ENCODE data around the gene RCOR1.
A peak's percentile ranks its signal among the peaks of the same experiment; 100 is the strongest.
"Not testable (repeated sequence)": the region's sequence is repeated elsewhere in the genome, so short reads cannot be mapped to it uniquely, and the experiment has no call there.

The RCOR1 gene

DNA sequence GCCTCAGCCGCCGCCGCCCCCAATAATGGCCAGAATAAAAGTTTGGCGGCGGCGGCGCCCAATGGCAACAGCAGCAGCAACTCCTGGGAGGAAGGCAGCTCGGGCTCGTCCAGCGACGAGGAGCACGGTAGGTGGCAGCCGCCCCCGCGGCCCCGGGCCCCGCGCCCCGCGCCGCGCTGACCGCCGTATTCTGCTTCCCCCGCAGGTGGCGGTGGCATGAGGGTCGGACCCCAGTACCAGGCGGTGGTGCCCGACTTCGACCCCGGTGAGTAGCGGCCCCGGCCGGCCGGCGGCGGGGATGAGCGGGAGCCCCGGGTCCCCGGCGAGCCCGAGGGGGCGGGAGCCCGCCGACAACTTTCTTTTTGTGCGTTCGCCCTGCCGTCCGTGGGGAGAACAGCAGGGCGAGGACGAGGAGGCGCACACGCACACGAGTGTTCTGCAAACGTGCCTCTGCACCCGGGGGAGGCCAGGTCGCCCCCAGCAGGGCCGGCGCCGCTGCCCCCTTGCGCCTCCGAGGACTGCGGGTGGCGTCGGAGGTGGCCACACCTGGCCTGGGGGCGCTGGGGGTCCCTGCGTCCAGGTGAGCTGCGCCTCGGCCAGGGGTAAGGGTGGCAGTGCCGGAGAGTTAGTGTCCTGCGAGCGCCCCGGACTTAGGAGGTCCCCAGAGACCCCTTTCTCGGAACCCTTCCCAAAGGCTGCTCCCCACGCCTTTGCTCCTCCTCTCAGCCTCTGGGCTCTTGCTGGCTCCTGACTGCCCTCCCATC, 794 bp downstream of the RCOR1 start:
- no peak for DNase-seq (ENCODE audit: low read depth in 2 of 2)

DNA sequence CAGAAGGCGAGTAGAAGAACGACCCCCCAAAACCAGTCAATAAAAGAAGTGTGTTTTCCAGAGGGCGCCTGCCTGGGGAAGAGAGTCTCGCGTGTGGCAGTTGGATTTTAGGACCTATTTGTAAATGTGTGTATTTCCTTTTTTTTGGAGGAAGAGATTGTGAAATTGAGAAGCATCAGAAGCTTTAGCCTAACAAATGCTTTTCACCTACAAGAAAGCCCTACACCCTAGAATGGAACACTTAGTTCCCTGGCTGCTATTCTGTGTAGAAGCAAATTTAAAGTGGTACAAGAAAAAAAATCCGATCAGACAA, 1.3 kb downstream of the RCOR1 start:
- DNase-seq (ENCODE audit: low read depth in 2 of 2): no peak

DNA sequence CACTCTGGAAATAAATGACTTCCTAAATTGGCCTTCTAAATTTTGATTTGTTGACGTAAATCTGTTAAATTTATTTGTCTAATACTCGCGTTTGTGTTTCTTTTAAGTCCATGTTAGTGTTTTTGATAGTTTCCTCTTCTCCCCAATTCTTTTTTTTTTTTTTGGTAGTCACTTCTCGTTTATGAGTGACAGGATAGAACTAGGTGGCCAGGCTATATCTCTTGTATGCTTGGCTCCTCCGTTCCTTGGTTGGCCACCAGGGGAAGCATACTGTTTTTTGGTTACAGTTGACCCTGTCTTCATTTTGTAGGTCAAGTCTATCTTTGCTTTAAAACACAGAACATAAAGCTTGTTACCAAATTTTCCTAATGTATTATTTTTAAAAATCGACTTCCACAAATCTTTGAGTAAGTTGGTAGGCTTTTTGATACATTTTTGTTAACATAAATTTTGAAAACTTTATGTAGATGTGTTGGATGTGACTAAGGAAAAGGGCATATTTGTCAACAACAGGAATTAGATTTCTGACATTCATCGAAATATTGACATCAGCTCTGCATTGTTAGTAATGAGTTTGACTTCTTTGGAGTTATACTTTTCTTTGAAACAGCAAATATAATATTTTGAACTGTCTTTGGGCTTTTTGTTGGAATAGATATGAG, 2.2 kb downstream of the RCOR1 start:
- DNase-seq (ENCODE audit: low read depth in 2 of 2): no peak

DNA sequence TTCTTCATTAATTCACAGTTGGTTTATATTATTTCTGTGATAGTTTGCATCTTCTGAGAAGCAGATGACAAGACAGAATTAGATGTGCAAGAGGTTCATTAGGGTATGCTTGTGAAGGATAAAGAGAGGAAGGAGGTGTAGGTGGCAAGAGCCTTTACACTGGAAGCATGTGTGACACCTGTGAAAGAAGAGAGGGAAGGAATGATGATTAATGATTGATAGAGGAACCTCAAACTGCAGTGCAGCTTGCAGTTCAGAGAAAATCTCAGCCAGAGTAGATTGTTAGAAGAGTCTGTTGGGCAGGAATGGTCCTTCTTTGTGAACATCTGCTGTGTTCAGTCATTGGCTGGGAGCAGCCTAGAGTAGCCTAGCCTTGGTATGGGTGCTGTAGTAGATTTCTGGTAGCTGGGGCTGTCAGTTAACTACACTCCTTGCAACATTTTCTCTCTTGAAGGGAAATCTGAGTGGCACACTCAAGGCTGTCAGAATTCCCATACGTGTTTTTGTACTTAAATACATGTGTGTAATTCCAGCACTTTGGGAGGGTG, 9.0 kb downstream of the RCOR1 start:
- no peak for DNase-seq (ENCODE audit: low read depth in 2 of 2)

DNA sequence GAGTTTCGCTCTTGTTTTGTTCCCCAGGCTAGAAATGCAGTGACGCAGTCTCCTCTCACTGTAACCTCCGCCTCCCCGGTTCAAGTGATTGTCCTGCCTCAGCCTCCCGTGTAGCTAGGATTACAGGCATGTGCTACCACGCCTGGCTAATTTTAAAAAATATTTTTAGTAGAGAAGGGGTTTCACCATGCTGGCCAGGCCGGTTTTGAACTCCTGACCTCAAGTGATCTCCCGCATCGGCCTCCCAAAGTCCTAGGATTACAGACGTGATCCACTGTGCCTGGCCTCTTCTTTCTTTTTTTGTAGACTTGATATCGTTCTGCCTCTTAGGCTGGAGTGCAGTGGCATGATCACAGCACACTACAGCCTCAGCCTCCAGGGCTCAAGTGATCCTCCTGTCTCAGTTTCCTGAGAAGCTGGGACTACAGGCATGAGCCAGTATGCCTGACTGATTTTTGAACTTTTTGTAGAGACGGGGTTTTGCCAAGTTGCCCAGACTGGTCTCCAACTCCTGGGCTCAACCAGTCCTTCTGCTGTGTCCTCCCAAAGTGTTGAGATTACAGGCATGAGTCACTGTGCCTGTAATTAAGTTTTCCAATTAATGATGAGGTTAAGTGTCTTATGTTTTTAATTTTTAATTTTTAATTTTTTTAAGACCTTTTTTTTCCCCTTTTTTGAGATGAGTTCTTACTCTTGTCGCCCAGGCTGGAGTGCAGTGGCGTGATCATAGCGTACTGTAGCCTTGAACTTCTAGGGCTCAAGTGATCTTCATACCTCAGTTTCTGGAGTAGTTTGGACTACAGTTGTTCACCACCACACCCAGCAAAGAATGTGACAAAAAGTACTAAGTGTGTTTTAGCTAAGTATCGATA, 10.2 kb downstream of the RCOR1 start:
- no peak for DNase-seq (ENCODE audit: low read depth in 2 of 2)

DNA sequence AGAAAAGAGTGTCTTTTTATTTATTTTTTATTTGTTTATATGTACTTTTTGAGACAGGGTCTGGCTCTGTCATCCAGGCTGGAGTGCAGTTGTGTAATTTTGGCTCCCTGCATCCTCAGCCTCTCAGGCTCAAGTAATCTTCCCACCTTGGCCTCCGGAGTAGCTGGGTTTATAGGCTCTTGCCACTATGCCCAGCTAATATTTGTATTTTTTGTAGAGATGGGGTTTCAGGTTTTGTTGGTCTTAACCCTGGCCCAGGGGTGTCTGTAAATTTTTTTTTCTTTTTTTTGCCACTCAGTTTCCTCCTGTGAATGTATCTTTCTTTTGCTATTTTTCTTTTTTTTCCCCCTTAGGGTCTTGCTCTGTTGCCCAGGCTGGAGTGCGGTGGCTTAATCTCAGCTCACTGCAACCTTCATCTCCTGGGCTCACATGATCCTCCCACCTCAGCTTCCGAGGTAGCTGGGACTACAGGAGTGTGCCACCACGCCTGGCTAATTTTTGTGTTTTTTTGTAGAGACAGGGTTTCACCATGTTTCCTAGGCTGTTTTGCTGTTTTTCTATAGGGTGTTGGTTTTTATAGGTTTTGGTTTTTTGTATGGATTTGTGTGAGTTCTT, 11.0 kb downstream of the RCOR1 start:
- DNase-seq (ENCODE audit: low read depth in 2 of 2): no peak

DNA sequence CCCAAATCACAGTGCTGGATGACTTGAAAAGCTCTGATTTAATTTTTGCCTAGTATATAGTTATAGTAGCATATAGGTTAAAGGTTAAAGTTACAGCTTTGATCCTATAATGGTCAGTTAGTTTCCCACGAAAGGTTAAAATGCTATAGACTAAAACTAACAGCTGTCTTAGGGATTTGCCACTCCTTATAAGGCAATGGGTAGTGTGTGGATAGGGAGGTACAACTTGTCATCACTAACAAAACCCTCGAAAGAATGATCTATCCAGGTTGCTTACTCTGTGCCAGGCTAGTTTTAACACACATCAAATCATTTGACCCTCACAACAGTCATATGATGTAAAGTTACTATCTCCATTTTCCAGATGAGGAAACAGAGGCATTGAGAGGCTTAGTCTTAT, 11.7 kb downstream of the RCOR1 start:
- no peak for DNase-seq (ENCODE audit: low read depth in 2 of 2)

DNA sequence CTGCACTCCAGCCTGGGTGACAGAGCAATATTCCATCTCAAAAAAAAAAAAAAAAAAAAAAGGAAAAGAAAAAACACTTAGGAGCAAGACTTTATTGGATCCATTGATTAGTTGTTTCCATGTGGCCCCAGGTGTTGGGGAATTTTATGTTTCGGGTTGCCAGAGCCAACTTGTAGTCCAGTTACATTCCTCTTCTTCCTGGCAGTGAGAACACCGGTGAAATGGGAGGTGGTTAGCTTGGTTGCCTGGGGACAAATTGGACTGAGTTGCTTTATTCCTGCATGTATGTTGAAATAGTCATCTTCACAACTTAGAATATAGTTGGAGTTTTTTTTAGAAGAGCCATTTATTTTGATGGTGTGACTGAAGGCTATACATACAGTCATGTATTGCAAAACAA, 12.6 kb downstream of the RCOR1 start:
- DNase-seq (ENCODE audit: low read depth in 2 of 2): no peak

DNA sequence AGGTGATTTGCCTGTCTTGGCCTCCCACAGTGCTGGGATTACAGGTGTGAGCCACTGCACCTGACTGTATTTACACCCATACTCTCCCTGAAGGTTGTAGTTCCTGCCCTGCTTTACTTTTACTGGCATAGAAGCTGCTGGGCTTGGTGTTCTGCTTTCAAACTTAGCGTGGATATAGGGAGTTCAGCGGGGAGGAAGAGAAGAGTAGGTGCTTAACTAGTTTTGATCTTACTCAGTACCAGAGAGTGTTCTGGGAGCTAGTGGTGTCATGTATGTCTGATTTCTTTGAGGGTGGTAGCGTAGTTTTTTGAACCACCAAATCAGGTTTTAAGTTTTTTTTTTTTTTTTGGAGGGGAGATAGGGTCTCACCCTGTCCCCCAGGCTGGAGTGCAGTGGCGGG, 13.8 kb downstream of the RCOR1 start:
- no peak for DNase-seq (ENCODE audit: low read depth in 2 of 2)

DNA sequence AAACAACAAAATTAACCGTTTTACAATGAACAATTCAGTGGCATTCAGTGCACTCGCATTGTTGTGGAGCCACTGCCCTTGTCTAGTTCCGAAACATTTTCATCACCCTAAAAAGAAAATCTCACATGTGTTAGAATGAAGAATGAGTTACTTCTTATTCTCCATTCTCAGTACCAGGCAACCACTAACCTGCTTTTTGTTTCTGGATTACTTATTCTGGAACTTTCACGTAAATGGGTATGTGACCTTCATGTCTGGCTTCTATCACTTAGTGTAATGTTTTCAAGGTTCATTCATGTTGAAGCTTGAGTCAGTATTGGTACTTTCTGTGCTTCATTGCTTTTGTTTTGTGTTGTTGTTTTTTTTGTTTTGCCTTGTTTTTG, 15.6 kb downstream of the RCOR1 start:
- no peak for DNase-seq (ENCODE audit: low read depth in 2 of 2)

DNA sequence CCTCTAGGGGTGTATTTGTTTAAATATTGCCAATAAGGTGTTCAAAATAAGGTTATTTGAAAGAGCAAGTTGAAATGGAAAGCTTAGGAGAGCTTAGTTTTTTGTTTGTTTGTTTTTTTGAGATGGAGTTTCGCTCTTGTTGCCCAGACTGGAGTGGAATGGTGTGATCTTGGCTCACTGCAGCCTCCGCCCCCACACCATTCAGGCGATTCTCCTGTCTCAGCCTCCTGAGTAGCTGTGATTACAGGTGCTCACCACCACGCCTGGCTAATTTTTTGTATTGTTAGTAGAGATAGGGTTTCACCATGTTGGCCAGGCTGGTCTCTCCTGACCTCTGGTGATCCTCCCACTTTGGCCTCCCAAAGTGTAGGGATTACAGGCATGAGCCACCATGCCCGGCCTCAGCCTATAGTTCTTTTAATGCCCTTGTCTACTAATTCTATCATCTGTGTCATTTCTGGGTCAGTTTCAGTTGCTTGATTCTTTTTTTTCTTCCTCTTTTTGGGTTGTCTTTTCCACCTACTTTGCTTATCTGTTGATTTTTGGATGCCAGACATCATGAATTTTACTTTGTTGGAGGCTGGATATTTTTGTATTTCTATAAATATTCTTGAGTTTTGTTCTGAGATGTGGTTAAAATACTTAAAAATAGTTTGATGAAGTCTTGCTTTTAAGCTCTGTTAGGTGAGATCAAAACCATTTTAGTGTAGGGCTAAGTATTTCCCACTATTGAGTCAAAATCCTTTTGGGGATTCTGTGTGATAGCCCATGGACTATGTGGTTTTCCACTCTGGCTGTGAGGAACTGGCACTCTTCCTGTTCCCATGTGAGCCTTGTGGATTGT, 18.7 kb downstream of the RCOR1 start:
- no peak for DNase-seq (ENCODE audit: low read depth in 2 of 2)

DNA sequence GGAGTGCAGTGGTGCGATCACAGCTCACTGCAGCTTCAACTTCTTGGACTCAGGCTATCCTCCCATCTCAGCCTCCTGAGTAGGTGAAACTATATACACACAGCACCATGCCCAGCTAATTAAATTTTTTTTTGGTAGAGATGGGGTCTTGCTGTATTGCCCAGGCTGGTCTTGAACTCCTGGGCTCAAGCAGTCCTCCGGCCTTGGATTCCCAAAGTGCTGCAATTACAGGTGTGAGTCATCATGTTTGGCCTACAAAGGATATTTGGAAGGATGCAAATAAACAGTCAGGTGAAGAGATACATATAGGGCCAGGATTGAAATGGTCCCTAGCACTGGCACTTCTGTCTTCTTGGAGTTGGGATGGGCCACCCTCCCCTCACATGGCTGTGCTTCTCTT, 23.9 kb downstream of the RCOR1 start:
- no peak for DNase-seq (ENCODE audit: low read depth in 2 of 2)

DNA sequence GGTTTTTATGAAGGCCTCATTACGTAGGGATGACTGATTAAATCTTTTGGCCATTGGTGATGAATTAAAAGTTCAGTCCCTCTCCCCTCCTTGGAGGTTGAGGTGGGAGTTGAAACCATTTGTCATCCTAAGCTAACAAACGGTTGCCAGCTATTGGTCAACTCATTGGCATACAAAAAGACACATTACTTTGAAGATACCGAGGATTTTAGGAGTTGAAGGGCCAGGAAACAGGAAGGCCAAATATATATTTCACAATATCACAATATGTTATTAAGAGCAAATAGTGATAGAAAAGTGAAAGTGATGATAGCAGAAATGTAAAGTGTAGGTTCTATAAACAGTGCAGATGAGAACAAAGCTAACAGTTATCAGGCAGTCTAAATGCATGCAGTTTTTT, 24.4 kb downstream of the RCOR1 start:
- DNase-seq (ENCODE audit: low read depth in 2 of 2): no peak

DNA sequence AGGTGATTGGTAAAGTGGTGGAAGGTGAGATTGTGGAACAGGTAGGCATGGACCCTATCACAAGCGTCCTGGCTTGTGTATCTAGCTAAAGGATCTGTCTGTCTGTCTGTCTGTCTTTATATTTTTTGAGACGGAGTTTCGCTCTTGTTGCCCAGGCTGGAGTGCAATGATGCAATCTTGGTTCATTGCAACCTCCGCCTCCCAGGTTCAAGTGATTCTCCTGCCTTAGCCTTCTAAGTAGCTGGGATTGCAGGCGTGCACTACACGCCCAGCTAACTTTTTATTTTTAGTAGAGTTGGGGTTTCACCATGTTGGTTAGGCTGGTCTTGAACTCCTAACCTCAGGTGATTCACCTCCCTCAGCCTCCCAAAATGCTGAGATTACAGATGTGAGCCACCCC, 26.6 kb downstream of the RCOR1 start:
- not testable (repeated sequence) for DNase-seq (ENCODE audit: low read depth in 2 of 2)

DNA sequence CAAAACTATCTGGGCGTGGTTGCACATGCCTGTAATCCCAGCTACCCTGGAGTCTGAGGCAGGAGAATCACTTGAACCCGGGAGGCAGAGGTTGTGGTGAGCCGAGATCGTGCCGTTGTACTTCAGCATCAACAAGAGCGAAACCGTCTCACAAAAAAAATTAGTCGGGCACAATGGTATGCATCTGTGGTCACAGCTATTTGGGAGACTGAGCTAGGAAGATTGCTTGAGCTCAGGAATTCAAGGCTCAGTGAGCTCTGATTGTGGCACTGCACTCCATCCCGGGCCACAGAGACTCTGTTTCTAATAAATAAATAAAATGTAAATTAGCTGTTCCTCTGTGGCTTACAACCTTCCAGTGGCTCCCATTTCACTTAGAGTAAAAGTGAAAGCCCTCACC, 28.0 kb downstream of the RCOR1 start:
- peak; percentile 40 to 48 for DNase-seq (ENCODE audit: low read depth in 2 of 2)

DNA sequence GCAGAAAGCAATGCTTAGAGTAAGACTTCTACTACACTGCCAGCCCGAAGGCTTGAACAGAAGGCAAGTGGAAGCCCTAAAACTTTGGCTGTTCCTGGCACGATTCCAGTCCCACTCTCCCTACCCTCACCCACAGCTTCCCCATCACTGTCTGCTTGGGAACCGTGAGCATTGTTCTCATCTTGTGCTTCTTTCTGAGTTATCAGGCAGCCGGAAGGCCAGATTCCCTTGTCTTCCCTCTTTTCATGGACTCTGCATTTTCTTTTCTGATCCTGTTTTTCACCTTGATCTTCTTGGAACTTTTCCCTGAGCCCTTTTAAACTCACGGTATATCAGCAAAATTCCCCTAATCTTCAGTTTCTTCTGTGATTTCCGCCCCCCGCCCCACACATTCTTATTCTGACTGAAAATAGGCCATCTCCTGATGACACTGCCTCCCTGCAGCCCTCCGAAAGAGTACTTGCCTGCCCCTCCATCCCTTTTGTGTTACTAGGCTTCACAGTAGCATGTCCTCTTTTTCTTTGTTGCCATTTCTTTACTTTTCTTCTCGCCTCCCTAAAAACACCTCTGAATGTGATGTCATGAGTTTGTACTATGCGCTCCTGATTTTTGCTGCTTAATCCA, 29.9 kb downstream of the RCOR1 start:
- no peak for DNase-seq (ENCODE audit: low read depth in 2 of 2)

DNA sequence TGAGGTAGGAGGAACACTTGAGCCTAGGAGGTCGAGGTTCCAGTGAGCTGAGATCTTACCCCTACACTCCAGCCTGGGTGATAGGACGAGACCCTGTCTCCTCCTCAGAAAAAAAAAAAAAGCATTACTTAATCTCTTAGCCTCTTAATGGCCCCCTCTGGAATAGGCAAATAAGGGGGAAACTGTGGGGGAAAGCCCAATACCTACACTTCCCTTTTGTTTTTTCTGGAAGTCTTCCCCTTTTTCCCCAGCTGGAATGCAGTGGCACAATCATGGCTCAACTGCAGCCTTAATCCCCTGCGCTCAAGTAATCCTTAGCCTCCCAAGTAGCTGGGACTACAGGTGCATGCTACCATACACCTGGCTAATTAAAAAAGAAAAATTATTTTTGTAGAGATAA, 32.2 kb downstream of the RCOR1 start:
- no peak for DNase-seq (ENCODE audit: low read depth in 2 of 2)

DNA sequence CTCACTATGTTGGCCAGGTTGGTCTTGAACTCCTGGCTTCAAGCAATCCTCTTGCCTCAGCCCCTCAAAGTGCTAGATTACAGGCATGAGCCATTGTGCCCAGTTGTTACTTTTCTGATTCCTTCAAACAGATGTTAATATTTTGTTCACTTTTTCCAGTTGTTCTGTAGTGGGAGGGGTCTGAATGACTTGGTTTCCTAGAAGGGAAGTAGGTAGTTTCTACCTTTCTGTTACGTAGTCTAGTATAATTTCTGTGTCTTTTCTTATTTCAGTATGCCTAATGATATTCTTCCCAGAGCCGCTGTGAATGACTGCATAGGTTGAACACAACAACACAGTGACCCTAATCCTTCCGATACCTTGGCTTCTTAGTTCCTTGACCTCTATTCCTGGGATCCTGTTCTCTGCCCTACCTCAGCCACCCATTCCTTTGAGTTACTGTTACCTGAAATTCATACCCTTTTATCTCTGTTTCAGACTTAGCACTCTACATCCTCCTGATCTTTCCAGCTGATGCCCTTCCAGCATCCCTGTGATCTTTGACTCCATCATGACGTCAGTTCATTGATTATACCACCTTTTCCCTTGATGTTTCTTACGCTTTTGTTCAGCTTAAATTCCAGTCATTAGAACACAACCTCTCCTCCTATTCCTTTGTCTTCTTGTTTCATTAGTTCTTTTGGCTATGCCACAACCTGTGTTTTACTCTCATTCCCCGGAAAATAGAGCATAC, 33.3 kb downstream of the RCOR1 start:
- no peak for DNase-seq (ENCODE audit: low read depth in 2 of 2)

DNA sequence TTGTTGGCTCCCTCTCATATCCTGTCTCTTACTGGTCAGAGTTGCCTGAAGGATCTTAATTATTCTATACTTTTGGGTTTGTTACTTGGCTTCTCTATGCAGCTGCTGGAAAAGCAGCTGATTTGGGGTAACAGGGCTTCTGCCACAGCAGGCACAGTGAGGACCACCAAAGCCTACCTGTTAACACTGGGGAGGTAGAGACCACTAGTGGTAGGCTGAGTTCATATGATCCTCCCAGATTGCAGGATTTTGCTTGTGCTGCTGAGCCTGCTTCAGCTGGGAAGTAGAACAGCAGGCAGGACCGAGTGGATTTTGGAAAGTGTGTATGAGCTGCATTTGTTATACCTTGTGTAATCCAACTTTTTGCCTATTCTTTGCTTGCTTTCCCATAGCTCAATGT, 34.1 kb downstream of the RCOR1 start:
- DNase-seq (ENCODE audit: low read depth in 2 of 2): no peak

DNA sequence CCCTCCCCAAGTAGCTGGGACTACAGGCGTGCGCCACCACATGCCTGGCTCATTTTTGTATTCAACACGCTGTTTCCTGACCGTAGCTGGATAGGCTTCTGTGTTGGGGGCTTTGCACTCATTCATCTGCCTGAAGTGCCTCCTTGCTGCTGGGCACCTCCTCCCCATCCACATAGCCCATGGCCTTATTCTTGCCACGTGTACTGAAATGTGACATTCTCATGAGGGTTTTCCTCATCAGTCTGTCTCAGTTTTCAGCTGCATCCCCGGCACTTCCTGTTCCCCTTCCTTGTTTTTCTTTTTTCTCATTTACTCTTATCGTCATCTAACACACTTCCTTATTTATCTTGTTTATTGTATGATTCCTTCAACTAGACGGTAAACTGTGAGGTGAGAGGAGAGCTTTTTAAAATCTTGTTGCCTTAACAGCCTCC, 36.6 kb downstream of the RCOR1 start:
- no peak for DNase-seq (ENCODE audit: low read depth in 2 of 2)
